GM19099 (cell line): Measurements from ENCODE around the gene PRMT7.

Source experiments
- POLR2A ChIP-seq: IDR thresholded peaks from 3 replicates; pipeline ENCODE4 v1.6.1; 2011; ENCODE audit warnings: low read depth; ENCODE audit not compliant: insufficient read length; ENCODE audit errors: extremely low read depth

The PRMT7 gene

GRCh38 chr16:68361485-68361884 lies 50.7 kb downstream of the PRMT7 start:
- TF ChIP-seq POLR2A, result no peak

- TF ChIP-seq POLR2A, result no peak
Measured at GRCh38 chr16:68362262-68362913, 51.6 kb downstream of the PRMT7 start.

- no peak for TF ChIP-seq POLR2A
Measured at GRCh38 chr16:68362947-68363657, 52.3 kb downstream of the PRMT7 start.

GRCh38 chr16:68363658-68364521 lies 53.1 kb downstream of the PRMT7 start:
- no peak for TF ChIP-seq POLR2A

- no peak for TF ChIP-seq POLR2A
Measured at GRCh38 chr16:68364561-68364998, 53.8 kb downstream of the PRMT7 start.

GRCh38 chr16:68365167-68365817 lies 54.5 kb downstream of the PRMT7 start:
- no peak for TF ChIP-seq POLR2A

GRCh38 chr16:68366062-68366461 lies 55.2 kb downstream of the PRMT7 start:
- TF ChIP-seq POLR2A, result no peak

- no peak for TF ChIP-seq POLR2A
Measured at GRCh38 chr16:68367030-68367429, 56.2 kb downstream of the PRMT7 start.

- TF ChIP-seq POLR2A, result no peak
Measured at GRCh38 chr16:68367440-68367839, 56.6 kb downstream of the PRMT7 start.

- TF ChIP-seq POLR2A, result no peak
Measured at GRCh38 chr16:68367891-68368290, 57.1 kb downstream of the PRMT7 start.

- TF ChIP-seq POLR2A, result no peak
Measured at GRCh38 chr16:68368301-68368888, 57.6 kb downstream of the PRMT7 start.

GRCh38 chr16:68369168-68369567 lies 58.3 kb downstream of the PRMT7 start:
- no peak for TF ChIP-seq POLR2A

GRCh38 chr16:68369697-68370580 lies 59.1 kb downstream of the PRMT7 start:
- TF ChIP-seq POLR2A, result no peak
